Cardiac muscle cell (in vitro differentiated cells and primary cell): ENCODE measurements around the gene CTNNA3. TPM values are rescaled to one million over a fixed set of nuclear protein-coding genes. Genes with fewer than 3 reads are reported as not detected.

Source experiments
- DNase-seq, 2 donors: peaks; one replicate each; pipeline versions ENCODE4 v3.0.0 to v3.0.0-alpha.2; 2010 to 2017; ENCODE audit warnings: low read depth in 1 of 2, low spot score in 1 of 2
- H3K27ac ChIP-seq: fragments of 200-600 bp; sonication (generic); 2 replicates; pipeline ENCODE4 v1.5.1; 2016
- H3K27me3 ChIP-seq: fragments of 200-600 bp; sonication (generic); 2 replicates; pipeline ENCODE4 v1.6.0; 2016; ENCODE audit warnings: control low read depth
- H3K36me3 ChIP-seq: fragments of 200-600 bp; sonication (generic); 2 replicates; pipeline ENCODE4 v1.5.1; 2016; ENCODE audit warnings: control low read depth
- H3K4me1 ChIP-seq: fragments of 200-600 bp; sonication (generic); 2 replicates; pipeline ENCODE4 v1.8.1; 2017; ENCODE audit warnings: low read depth, mild to moderate bottlenecking, mixed run types
- H3K4me3 ChIP-seq: fragments of 200-600 bp; sonication (generic); 2 replicates; pipeline ENCODE4 v1.5.1; 2016; ENCODE audit warnings: mild to moderate bottlenecking
- H3K9me3 ChIP-seq: fragments of 200-600 bp; sonication (generic); 2 replicates; pipeline ENCODE4 v1.5.1; 2017; ENCODE audit warnings: low read depth, mild to moderate bottlenecking, control low read depth
- CTCF ChIP-seq: IDR thresholded peaks from 2 replicates; pipeline ENCODE4 v1.5.1; 2012; ENCODE audit warnings: low read depth, mild to moderate bottlenecking, low read length
- polyA plus RNA-seq: library from polyadenylated mRNA; unstranded; fragments of >200 nt; fragmentation: Nextera tagmentation; extraction: Ambion mirVana; gene quantifications from 2 replicates; pipeline ENCODE4 v1.2.1, GENCODE V29; 2016
- total RNA-seq: library from RNA; depleted of rRNA; stranded (reverse); fragments of >200 nt; gene quantifications from 2 replicates; pipeline ENCODE4 v1.2.3, GENCODE V29; 2016

CTNNA3 gene
- total and polyA plus RNA-seq, 2 experiments from 2014 or later: 55.8 to 71.7 TPM

GRCh38 chr10:66671562-66671961 lies 1024.4 kb downstream of the CTNNA3 start:
- H3K9me3 ChIP-seq: no peaks in the 10 kb centered on the region
- H3K4me1 ChIP-seq: no peaks in the 10 kb centered on the region
- H3K36me3 ChIP-seq: no peaks in the 10 kb centered on the region
- DNase-seq: no peak
- H3K27me3 ChIP-seq: no peaks in the 10 kb centered on the region
- no peak for TF ChIP-seq CTCF
- H3K4me3 ChIP-seq: no peak overlapping the region
- no peak overlapping the region for H3K27ac ChIP-seq

GRCh38 chr10:66671064-66671463 lies 1024.9 kb downstream of the CTNNA3 start:
- no peaks in the 10 kb centered on the region for H3K27me3 ChIP-seq
- H3K36me3 ChIP-seq: no peaks in the 10 kb centered on the region
- no peak overlapping the region for H3K27ac ChIP-seq
- H3K4me3 ChIP-seq: no peak overlapping the region
- no peak for TF ChIP-seq CTCF
- H3K4me1 ChIP-seq: no peaks in the 10 kb centered on the region
- no peaks in the 10 kb centered on the region for H3K9me3 ChIP-seq
- DNase-seq: no peak

- H3K4me1 ChIP-seq: no peaks in the 10 kb centered on the region
- no peak overlapping the region for H3K4me3 ChIP-seq
- DNase-seq: no peak
- H3K27ac ChIP-seq: no peak overlapping the region
- H3K9me3 ChIP-seq: no peaks in the 10 kb centered on the region
- TF ChIP-seq CTCF: no peak
- no peaks in the 10 kb centered on the region for H3K36me3 ChIP-seq
- no peaks in the 10 kb centered on the region for H3K27me3 ChIP-seq
Measured at GRCh38 chr10:66656499-66656898, 1039.5 kb downstream of the CTNNA3 start.

GRCh38 chr10:66654861-66655260 lies 1041.1 kb downstream of the CTNNA3 start:
- Histone ChIP-seq H3K9me3 (no peaks in the 10 kb centered on the region), H3K27me3 (no peaks in the 10 kb centered on the region), H3K36me3 (no peaks in the 10 kb centered on the region), H3K27ac (no peak overlapping the region), H3K4me1 (no peaks in the 10 kb centered on the region), H3K4me3 (no peak overlapping the region)
- no peak for DNase-seq
- no peak for TF ChIP-seq CTCF

- no peaks in the 10 kb centered on the region for H3K9me3 ChIP-seq
- H3K27me3 ChIP-seq: no peaks in the 10 kb centered on the region
- no peak overlapping the region for H3K27ac ChIP-seq
- no peaks in the 10 kb centered on the region for H3K36me3 ChIP-seq
- no peak for TF ChIP-seq CTCF
- H3K4me3 ChIP-seq: no peak overlapping the region
- no peaks in the 10 kb centered on the region for H3K4me1 ChIP-seq
- no peak for DNase-seq
Measured at GRCh38 chr10:66651308-66652082, 1044.5 kb downstream of the CTNNA3 start.
